ENCODE data around the gene TOMM40L.

TOMM40L gene

GRCh38 chr1:161258439-161259344 is 32.8 kb downstream of the TOMM40L start, which contains the start of gene PCP4L1:
TSS of gene PCP4L1 (plus strand) at chr1:161258745. CDS start at chr1:161258975, 230 bp downstream.
- peak; percentile 38 for DNase-seq

DNA sequence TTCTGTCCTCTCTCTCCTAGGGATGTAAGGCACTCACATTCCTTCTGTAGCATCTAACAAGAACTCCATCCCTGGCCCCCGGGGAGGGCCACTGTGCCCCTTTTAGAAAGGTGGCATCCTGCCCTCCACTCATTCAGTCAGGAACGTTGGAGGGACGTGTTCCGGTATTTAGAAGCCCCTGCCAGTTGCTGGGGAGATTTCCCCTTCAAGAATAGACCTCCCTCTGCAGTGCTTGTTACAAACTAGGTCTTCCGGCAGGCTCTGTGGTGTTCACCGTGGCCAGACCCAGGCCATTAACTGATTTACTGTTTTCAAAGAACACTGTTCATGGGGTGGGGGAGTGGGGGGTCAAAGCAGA is 33.5 kb downstream of the TOMM40L start:
- no peak for DNase-seq

- no peak for DNase-seq
These were observed 33.9 kb downstream of the TOMM40L start for GRCh38 chr1:161259765-161260164.

DNA sequence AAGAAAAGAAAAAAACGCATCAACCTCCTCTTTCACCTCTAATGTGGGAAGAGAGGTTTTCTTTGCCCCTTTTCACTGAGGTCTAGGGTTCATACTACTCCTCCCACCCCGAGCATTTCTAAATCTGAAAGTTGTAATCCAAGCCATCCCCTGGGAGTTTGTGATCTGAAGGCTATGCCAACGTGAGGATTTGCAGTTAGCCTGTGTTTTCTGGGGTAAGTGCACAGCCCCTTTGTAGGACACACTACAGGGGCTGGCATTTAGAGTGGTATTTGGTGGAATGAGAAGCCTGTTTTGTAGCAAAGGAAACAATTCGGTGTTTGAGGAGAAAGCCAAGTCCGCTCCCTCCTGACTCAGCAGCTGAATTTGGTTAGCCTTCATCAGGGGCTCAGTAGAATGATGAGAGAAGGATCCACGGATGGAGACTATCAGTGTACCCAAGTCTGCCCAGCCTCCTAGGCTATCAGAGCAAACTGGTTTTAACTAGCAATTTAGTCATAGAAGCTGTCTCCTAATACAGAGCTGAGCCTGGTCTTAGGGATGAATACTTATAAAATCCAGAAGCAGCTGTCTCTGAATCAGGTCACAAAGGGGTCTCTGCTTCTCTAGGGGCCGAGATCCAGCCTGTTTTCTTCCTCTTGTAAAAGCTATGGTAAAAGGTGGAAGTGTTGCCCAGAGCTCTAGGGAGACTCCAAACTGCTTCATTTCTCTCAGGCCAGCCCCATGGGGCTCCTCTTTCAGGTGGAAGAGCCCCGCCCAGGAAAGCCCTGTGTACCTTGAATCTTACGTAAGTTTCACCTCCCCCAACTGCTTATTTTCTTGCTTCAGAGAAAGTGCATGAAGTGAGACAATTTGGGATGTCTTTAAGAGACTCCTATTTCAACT is 34.8 kb downstream of the TOMM40L start:
- DNase-seq: peak; percentile 31

- DNase-seq: no peak
These were observed 35.7 kb downstream of the TOMM40L start for GRCh38 chr1:161261261-161262235.

- no peak for DNase-seq
These were observed 39.4 kb downstream of the TOMM40L start for GRCh38 chr1:161265305-161265704.

GRCh38 chr1:161266202-161266601 is 40.3 kb downstream of the TOMM40L start:
- no peak for DNase-seq

DNA sequence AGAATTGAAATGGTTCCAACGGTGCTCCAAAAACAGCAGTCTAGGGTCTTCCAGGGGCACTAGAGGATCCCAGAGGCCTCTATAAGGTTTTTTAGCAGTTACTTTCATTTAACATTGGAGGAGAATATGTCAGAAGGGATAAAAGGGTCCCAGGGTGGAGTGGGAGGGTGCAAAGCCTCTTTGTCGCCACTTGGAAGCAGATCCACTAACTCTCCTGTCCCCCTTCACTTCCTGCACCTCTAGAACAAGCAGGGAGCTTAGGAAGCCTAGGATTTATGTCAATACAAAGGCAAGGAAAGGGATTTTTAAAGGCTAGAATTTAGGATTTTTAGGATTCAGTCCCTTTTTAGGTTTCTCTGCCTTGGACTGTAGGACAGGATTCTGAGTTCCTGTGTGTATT is 41.0 kb downstream of the TOMM40L start:
- DNase-seq: no peak

GRCh38 chr1:161267321-161267720 is 41.5 kb downstream of the TOMM40L start:
- no peak for DNase-seq

- no peak for DNase-seq
These were observed 47.5 kb downstream of the TOMM40L start for GRCh38 chr1:161273402-161273801.

- DNase-seq: no peak
These were observed 49.0 kb downstream of the TOMM40L start for GRCh38 chr1:161274874-161275273.

All from NCI-H1436 treated with DMSO at 0.1 percent for 48 hours (cell line).